Measurements from ENCODE around the gene RIN3.

RIN3 gene

GRCh38 chr14:92513204-92513965, at the start of gene RIN3:
Gene RIN3 (plus strand): TSS chr14:92513781. CDS start chr14:92513933, 152 bp downstream.
- peak; percentile 71 for DNase-seq

GRCh38 chr14:92464156-92464555, 49.4 kb upstream of the RIN3 start:
- DNase-seq = no peak

GRCh38 chr14:92464716-92465115, 48.9 kb upstream of the RIN3 start:
- DNase-seq = no peak

GRCh38 chr14:92465353-92466055, 48.1 kb upstream of the RIN3 start:
- DNase-seq = no peak

- DNase-seq = no peak
These were observed 47.5 kb upstream of the RIN3 start for GRCh38 chr14:92466059-92466458.

- DNase-seq = no peak
These were observed 44.1 kb upstream of the RIN3 start for GRCh38 chr14:92469515-92469914.

GRCh38 chr14:92470215-92470614, 43.4 kb upstream of the RIN3 start:
- peak; percentile 94 for DNase-seq

- no peak for DNase-seq
These were observed 42.8 kb upstream of the RIN3 start for GRCh38 chr14:92470811-92471210.

GRCh38 chr14:92471919-92472318, 41.7 kb upstream of the RIN3 start:
- peak; percentile 88 for DNase-seq

- no peak for DNase-seq
These were observed 40.7 kb upstream of the RIN3 start for GRCh38 chr14:92472860-92473259.

- peak; percentile 65 for DNase-seq
These were observed 40.2 kb upstream of the RIN3 start for GRCh38 chr14:92473261-92473968.

- DNase-seq = peak; percentile 64
These were observed 39.5 kb upstream of the RIN3 start for GRCh38 chr14:92473969-92474535.

GRCh38 chr14:92475037-92475436, 38.5 kb upstream of the RIN3 start:
- DNase-seq = no peak

GRCh38 chr14:92475451-92476187, 38.0 kb upstream of the RIN3 start:
- DNase-seq = peak; percentile 39

- no peak for DNase-seq
These were observed 32.7 kb upstream of the RIN3 start for GRCh38 chr14:92480856-92481255.

GRCh38 chr14:92481386-92481785, 32.2 kb upstream of the RIN3 start:
- peak; percentile 65 for DNase-seq

- DNase-seq = no peak
These were observed 31.6 kb upstream of the RIN3 start for GRCh38 chr14:92481811-92482555.

GRCh38 chr14:92482621-92483319, 30.8 kb upstream of the RIN3 start:
- DNase-seq = no peak

- DNase-seq = no peak
These were observed 29.3 kb upstream of the RIN3 start for GRCh38 chr14:92484132-92484823.

- DNase-seq = peak; percentile 46
These were observed 26.7 kb upstream of the RIN3 start for GRCh38 chr14:92486881-92487280.
